BE2C (cell line): ENCODE results near the gene HLA-DPA1.

ENCODE experiments used
- DNase-seq: peaks from one replicate; pipeline ENCODE4 v3.0.0-alpha.2; 2020
- H3K27me3 ChIP-seq: fragments of 250-450 bp; sonication (Bioruptor Pico); 2 replicates; pipeline ENCODE4 v1.5.1; 2020; ENCODE audit warnings: mild to moderate bottlenecking
- H3K36me3 ChIP-seq: fragments of 250-450 bp; sonication (Bioruptor Pico); 2 replicates; pipeline ENCODE4 v1.5.1; 2020; ENCODE audit warnings: mild to moderate bottlenecking
- H3K4me1 ChIP-seq: fragments of 250-450 bp; sonication (Bioruptor Pico); 2 replicates; pipeline ENCODE4 v1.5.1; 2020
- H3K4me3 ChIP-seq: 2 replicates; pipeline ENCODE4 v1.5.1; 2011; ENCODE audit warnings: low read depth, low read length
- H3K9me3 ChIP-seq: fragments of 250-450 bp; sonication (Bioruptor Pico); 2 replicates; pipeline ENCODE4 v1.5.1; 2020
- TF ChIP-seq, protein P1 (sequence below): IDR thresholded peaks from 2 replicates; pipeline ENCODE4 v1.5.1; 2012; ENCODE audit warnings: mild to moderate bottlenecking, low read depth, low read length

The HLA-DPA1 gene

DNA sequence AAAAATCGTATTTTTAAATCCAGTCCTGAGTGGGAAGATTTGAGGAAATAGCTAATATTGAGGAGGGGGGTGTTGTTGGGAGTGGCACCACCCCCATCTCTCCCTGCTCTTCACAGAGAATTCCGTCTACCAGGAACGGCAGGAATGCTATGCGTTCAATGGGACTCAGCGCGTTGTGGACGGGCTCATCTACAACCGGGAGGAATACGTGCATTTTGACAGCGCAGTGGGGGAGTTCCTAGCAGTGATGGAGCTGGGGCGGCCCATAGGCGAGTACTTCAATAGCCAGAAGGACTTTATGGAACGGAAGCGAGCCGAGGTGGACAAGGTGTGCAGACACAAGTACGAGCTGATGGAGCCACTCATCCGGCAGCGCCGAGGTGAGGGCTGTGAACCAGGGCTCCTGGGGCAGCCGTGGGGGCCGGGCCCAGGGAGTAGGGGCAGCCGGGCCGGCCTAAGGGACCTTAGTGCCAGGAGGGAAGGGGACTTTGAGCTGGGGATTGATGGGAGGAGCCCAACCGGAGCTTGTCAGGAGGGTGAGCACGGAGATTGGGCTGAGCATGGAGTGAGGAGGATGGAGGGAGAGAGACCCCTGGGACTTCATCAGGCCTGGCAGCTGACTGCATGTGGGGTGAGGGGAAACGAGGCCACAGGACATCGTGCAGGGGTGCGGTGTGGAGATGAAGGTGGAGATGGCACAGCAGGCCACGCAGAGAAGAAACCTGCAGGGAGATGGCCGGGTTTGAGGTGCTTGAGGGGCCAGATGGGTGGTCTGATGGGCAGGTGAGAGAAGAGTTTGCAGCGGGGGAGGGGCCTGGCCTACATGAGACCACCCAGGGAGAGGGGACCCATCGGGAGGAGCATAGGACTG is 43.6 kb upstream of the HLA-DPA1 start:
- no peaks in the 10 kb centered on the region for H3K4me1 ChIP-seq
- TF ChIP-seq, protein P1, sequence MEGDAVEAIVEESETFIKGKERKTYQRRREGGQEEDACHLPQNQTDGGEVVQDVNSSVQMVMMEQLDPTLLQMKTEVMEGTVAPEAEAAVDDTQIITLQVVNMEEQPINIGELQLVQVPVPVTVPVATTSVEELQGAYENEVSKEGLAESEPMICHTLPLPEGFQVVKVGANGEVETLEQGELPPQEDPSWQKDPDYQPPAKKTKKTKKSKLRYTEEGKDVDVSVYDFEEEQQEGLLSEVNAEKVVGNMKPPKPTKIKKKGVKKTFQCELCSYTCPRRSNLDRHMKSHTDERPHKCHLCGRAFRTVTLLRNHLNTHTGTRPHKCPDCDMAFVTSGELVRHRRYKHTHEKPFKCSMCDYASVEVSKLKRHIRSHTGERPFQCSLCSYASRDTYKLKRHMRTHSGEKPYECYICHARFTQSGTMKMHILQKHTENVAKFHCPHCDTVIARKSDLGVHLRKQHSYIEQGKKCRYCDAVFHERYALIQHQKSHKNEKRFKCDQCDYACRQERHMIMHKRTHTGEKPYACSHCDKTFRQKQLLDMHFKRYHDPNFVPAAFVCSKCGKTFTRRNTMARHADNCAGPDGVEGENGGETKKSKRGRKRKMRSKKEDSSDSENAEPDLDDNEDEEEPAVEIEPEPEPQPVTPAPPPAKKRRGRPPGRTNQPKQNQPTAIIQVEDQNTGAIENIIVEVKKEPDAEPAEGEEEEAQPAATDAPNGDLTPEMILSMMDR: no peak
- no peaks in the 10 kb centered on the region for H3K36me3 ChIP-seq
- no peaks in the 10 kb centered on the region for H3K9me3 ChIP-seq
- DNase-seq: no peak
- H3K4me3 ChIP-seq: no peak overlapping the region
- H3K27me3 ChIP-seq: peaks cover 59% of the 10 kb centered on the region

DNA sequence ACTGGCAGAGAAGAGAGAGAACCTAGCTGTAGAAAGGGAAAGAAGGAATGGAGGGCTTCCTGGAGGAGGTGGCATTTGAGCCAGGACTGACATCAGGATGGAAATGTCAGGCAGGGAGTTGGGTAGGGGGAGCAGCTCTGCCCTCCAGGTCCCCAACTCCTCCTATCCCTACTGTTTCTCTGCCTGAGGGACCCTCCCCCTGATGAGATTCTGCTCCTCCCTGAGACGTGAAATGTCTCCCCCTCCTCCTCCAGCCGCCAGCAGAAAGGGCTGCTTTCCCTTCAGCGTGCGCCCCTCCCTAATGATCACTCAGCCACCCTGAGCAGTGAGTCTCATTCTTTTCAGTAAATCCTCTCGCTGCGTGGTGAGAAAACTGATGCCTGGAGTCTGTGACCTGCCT is 43.0 kb upstream of the HLA-DPA1 start:
- H3K4me3 ChIP-seq: no peak overlapping the region
- TF ChIP-seq, protein P1: no peak
- H3K27me3 ChIP-seq: peaks cover 57% of the 10 kb centered on the region
- H3K36me3 ChIP-seq: no peaks in the 10 kb centered on the region
- H3K9me3 ChIP-seq: no peaks in the 10 kb centered on the region
- DNase-seq: no peak
- H3K4me1 ChIP-seq: no peaks in the 10 kb centered on the region

GRCh38 chr6:33114406-33114805 is 41.0 kb upstream of the HLA-DPA1 start:
- peaks cover 43% of the 10 kb centered on the region for H3K27me3 ChIP-seq
- H3K36me3 ChIP-seq: no peaks in the 10 kb centered on the region
- H3K9me3 ChIP-seq: no peaks in the 10 kb centered on the region
- no peaks in the 10 kb centered on the region for H3K4me1 ChIP-seq
- TF ChIP-seq, protein P1: no peak
- H3K4me3 ChIP-seq: no peak overlapping the region
- no peak for DNase-seq

- DNase-seq: no peak
- Histone ChIP-seq H3K36me3 (no peaks in the 10 kb centered on the region), H3K4me3 (no peak overlapping the region), H3K9me3 (no peaks in the 10 kb centered on the region), H3K27me3 (peaks cover 43% of the 10 kb centered on the region), H3K4me1 (no peaks in the 10 kb centered on the region)
- TF ChIP-seq, protein P1: no peak
Observed at GRCh38 chr6:33113755-33114154, 40.3 kb upstream of the HLA-DPA1 start.

DNA sequence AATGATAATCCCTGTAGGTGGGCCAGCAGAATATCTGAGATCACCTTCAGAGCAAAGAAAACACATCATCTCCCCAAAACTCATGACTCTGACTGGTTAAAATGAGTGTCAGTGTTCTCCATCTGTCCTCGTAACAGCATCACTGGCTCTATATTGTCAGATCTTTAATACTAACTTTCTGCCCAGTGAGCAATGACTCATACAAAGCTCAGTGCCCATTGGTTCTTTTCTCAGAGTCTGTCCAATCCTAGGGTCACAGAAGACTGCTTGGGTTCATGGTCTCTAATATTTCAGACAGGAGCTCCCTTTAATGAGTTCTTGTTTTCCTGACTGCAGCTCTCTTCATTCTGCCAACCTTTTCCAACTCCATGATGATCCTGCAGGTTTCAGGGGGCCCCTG is 38.7 kb upstream of the HLA-DPA1 start:
- Histone ChIP-seq H3K4me3 (no peak overlapping the region), H3K27me3 (peaks cover 40% of the 10 kb centered on the region), H3K4me1 (no peaks in the 10 kb centered on the region), H3K36me3 (no peaks in the 10 kb centered on the region), H3K9me3 (no peaks in the 10 kb centered on the region)
- DNase-seq: no peak
- TF ChIP-seq, protein P1: no peak

- TF ChIP-seq, protein P1: no peak
Observed at GRCh38 chr6:33108307-33108706, 34.9 kb upstream of the HLA-DPA1 start.

More at GRCh38 chr6:33108307-33108706, 34.9 kb upstream of the HLA-DPA1 start:
- Histone ChIP-seq H3K9me3 (no peaks in the 10 kb centered on the region), H3K27me3 (peaks cover 13% of the 10 kb centered on the region), H3K4me3 (no peak overlapping the region), H3K36me3 (no peaks in the 10 kb centered on the region), H3K4me1 (no peaks in the 10 kb centered on the region)
- no peak for DNase-seq
